GM12865 (cell line): Measurements from ENCODE around the gene SCUBE3.

Experiments
- DNase-seq: peaks from one replicate; pipeline ENCODE4 v3.0.0; 2010; ENCODE audit warnings: low read depth
- H3K4me3 ChIP-seq: 2 replicates; pipeline ENCODE4 v1.5.1; 2011; ENCODE audit warnings: mild to moderate bottlenecking, low read depth, low read length, control low read depth
- TF ChIP-seq, protein P1 (sequence below): IDR thresholded peaks from 2 replicates; pipeline ENCODE4 v1.5.1; 2011; ENCODE audit warnings: low read length, control low read depth, low read depth, inconsistent platforms; ENCODE audit not compliant: insufficient read depth; ENCODE audit errors: missing control alignments

SCUBE3 gene

DNA sequence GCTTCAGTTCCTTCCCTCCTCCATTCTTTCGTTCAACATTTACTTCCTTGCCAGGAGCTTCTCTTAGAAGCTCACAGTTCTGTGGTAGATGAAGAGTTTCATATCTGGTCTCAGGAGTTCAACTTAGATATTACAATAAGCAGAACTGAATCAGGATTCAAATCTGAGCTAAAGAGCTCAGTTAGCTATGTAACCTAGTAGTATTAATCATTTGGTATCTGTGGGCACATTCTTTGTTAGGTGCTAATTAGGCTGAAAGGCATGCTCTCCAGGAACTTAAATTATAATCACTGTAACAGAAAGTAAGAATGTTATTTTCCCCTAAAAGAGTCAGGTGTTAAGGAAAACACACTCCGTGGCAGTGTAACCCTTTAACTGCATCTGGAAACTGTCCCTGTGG lies 54.1 kb downstream of the SCUBE3 start:
- TF ChIP-seq, protein P1, sequence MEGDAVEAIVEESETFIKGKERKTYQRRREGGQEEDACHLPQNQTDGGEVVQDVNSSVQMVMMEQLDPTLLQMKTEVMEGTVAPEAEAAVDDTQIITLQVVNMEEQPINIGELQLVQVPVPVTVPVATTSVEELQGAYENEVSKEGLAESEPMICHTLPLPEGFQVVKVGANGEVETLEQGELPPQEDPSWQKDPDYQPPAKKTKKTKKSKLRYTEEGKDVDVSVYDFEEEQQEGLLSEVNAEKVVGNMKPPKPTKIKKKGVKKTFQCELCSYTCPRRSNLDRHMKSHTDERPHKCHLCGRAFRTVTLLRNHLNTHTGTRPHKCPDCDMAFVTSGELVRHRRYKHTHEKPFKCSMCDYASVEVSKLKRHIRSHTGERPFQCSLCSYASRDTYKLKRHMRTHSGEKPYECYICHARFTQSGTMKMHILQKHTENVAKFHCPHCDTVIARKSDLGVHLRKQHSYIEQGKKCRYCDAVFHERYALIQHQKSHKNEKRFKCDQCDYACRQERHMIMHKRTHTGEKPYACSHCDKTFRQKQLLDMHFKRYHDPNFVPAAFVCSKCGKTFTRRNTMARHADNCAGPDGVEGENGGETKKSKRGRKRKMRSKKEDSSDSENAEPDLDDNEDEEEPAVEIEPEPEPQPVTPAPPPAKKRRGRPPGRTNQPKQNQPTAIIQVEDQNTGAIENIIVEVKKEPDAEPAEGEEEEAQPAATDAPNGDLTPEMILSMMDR: no peak
- DNase-seq: no peak
- no peak overlapping the region for H3K4me3 ChIP-seq

DNA sequence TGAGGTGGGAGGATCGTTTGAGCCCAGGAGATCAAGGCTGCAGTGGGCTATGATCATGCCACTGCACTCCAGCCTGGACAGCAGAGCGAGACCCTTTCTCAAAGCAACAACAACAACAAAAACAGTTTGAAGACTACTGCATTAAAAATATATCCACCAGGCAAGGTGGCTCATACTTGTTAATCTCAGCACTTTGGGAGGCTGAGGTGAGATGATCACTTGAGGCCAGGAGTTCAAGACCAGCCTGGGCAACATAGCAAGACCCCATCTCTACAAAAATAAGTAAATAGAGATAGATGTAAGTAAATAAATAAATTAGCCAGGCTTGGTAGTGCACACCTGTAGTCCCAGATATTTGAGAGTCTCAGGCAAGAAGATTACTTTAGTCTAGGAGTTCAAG lies 58.2 kb downstream of the SCUBE3 start:
- DNase-seq: no peak
- TF ChIP-seq, protein P1: no peak
- H3K4me3 ChIP-seq: no peak overlapping the region

DNA sequence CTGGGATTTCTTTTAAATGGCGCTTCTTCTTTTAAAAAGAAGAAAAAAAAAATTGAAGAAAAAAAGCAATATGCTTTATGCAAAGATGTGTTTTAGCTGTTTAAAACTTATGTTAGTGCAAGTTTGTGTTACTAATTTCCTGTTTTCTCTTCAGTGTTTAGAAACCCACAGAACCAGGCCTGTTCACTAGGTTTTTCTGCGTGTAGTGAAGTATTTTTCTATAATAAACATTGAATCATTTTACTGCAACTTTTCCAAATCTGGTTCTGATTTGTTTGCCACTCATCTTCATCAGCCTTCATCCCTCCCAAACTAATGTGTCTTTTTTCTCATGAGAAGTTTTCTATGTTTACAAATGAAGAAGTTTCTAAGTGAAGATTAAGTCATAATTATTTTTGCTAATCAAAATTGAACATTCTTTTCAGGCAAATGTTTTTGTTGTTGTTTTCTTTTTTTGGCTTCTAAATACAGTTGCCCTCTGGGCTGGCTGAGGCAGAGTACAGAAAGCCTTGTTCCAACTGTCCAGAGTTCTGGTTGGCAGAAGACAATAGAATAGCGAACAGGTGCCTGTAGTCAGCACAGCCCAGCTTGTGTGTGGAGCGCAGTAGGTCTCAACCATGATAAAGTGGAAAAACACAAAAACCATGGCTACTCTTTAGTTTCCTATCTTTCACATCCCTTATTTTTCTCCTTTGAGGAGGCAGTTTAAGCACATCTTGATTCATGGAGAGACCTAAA lies 60.2 kb downstream of the SCUBE3 start:
- H3K4me3 ChIP-seq: no peak overlapping the region
- TF ChIP-seq, protein P1: no peak
- DNase-seq: no peak

DNA sequence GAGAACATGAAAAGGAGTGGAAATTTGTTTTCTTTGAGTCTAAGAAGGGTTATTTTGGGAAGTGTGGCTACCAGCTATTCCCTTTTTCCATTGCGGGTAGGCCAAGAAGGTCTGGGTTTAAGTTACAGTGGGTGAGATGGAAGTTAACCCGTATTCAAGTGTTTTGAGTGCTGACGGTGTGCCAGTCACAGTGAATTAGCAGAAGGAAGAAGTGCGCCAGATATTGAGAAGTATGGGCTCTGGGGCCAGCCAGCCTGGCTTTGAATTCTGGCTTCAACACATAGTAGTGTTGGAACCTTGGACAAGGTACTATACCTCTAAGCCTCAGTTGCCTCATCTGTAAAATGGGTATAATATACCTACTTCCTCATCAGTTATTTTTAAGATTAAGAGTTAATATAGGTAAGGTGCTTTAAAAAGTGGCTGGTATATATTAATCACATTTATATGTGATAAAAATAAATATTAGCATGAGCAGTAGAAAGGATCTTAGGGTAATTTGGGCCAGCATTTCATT lies 62.0 kb downstream of the SCUBE3 start:
- no peak overlapping the region for H3K4me3 ChIP-seq
- no peak for DNase-seq
- TF ChIP-seq, protein P1: no peak

DNA sequence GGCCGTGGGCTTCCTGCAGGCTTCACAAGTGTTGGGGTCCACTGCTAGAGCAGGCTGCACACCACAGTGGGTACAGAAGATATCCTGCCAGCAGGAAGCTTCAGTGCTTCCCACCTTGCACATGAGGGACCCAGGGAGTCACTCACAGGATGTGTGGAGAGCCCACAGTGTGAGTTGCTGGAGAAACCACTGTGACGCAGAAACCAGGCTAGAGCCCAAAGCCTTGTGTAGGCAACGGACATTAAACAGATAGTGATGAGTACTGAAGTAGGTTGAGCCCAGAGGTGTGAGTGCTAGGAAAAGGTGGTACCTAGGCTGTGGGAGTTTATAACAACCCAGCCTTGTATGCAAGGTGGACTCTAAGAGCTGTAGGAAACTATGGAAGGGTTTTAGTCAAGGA lies 65.0 kb downstream of the SCUBE3 start:
- TF ChIP-seq, protein P1: no peak
- no peak for DNase-seq
- no peak overlapping the region for H3K4me3 ChIP-seq

DNA sequence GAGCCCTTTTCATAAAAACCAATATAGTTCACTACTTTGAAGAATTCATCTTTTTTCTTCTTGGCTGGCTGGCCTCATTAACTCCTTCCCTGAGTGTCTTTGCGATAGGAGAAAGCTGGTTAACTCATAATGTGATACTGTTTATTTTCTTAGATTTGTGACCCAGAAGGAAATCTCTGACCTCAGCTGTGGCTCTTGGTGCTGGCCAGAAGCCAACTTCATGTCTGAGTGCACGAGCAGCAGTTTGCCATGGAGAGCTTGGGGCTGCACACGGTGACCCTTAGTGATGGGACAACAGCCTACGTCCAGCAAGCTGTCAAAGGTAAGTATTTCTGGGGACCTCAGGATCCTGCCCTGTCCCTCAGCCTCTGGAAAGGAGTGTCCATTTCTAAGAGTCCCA lies 67.1 kb downstream of the SCUBE3 start:
- DNase-seq: no peak
- TF ChIP-seq, protein P1: no peak
- H3K4me3 ChIP-seq: no peak overlapping the region

DNA sequence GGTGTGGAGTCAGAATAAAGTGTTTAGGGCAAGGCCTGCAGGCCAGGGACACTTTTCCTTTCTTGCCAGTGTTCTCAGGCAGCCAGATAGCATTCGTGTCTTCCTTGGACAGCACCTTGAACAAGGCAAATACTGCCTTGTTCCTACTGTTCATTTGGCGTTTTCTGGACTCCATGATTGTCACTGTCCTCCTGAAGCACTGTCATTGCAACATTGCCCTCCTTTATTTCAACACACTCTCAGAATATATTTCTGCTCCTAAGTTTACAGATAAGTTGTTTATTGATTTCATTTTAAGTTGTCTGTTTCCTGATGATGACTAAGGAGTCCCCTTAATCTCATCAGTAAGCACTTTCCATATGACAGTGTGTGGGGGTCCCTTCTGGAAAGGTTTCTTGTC lies 68.7 kb downstream of the SCUBE3 start:
- TF ChIP-seq, protein P1: no peak
- no peak for DNase-seq
- no peak overlapping the region for H3K4me3 ChIP-seq
